WTC11 (cell line): ENCODE measurements around the gene PDE1A. TPM values are rescaled to one million over a fixed set of nuclear protein-coding genes. Genes with fewer than 3 reads are reported as not detected.

Experiments used
- ATAC-seq: fragments of 200-7000 bp; cut with Tn5 transposase; 2 replicates; pipeline ENCODE4 v1.10.0; 2021; ENCODE audit warnings: mild to moderate bottlenecking, moderate library complexity
- Bru-seq: library from RNA; stranded (reverse); fragments of 400-500 nt; gene quantifications from one replicate; lab custom pipeline; 2021; lab: Mats Ljungman, UMichigan
- CTCF ChIA-PET: fragments of 300-600 bp; sonication (Branson Sonifier 250); formaldehyde crosslinking; loops from one replicate; lab custom pipeline; 2021; ENCODE audit warnings: antibody characterized with exemption; lab: Charles Lee
- POLR2A ChIA-PET: fragments of 350-600 bp; sonication (Branson Sonifier 250); formaldehyde crosslinking; loops from one replicate; lab custom pipeline; 2021; ENCODE audit warnings: antibody characterized with exemption; lab: Charles Lee
- DNase-seq: peaks from one replicate; pipeline ENCODE4 v3.0.0; 2021; ENCODE audit warnings: low spot score
- H3K27ac Mint-ChIP-seq: 2 replicates; pipeline ENCODE4 v1.8.0; 2021; ENCODE audit warnings: mixed read lengths
- H3K27me3 Mint-ChIP-seq: 2 replicates; pipeline ENCODE4 v1.8.0; 2021; ENCODE audit warnings: low read depth, mild to moderate bottlenecking, moderate library complexity, mixed read lengths
- H3K36me3 Mint-ChIP-seq: 2 replicates; pipeline ENCODE4 v1.8.0; 2021; ENCODE audit warnings: mixed read lengths
- H3K4me1 Mint-ChIP-seq: 2 replicates; pipeline ENCODE4 v1.8.0; 2022; ENCODE audit warnings: mixed read lengths
- H3K4me3 Mint-ChIP-seq: 2 replicates; pipeline ENCODE4 v1.8.0; 2021; ENCODE audit warnings: mild to moderate bottlenecking, moderate library complexity, mixed read lengths
- H3K9me3 Mint-ChIP-seq: 2 replicates; pipeline ENCODE4 v1.8.0; 2021; ENCODE audit warnings: mixed read lengths
- AFF4 ChIP-seq: sonication (generic); formaldehyde crosslinking; IDR thresholded peaks from 2 replicates; pipeline ENCODE4 v1.8.1; 2023; ENCODE audit warnings: mild to moderate bottlenecking, missing genetic modification reagents, borderline replicate concordance
- CDX4 ChIP-seq: fragments of 250-450 bp; sonication (Bioruptor Pico); IDR thresholded peaks from 2 replicates; pipeline ENCODE4 v1.9.0; 2021; ENCODE audit warnings: moderate library complexity, mild to moderate bottlenecking, inconsistent platforms, borderline replicate concordance
- E2F5 ChIP-seq: sonication (generic); formaldehyde crosslinking; IDR thresholded peaks from 2 replicates; pipeline ENCODE4 v1.8.1; 2022; ENCODE audit warnings: mild to moderate bottlenecking, moderate library complexity, missing genetic modification reagents
- ELF4 ChIP-seq: sonication (generic); formaldehyde crosslinking; IDR thresholded peaks from 2 replicates; pipeline ENCODE4 v1.8.1; 2022; ENCODE audit warnings: low read depth, mild to moderate bottlenecking, moderate library complexity, missing genetic modification reagents
- FOXP1 ChIP-seq: sonication (generic); formaldehyde crosslinking; IDR thresholded peaks from 2 replicates; pipeline ENCODE4 v1.8.0; 2022; ENCODE audit warnings: missing genetic modification reagents, mild to moderate bottlenecking, moderate library complexity, borderline replicate concordance
- GABPB1 ChIP-seq: sonication (generic); formaldehyde crosslinking; IDR thresholded peaks from 2 replicates; pipeline ENCODE4 v1.8.1; 2023; ENCODE audit warnings: mild to moderate bottlenecking, missing genetic modification reagents
- GTF2I ChIP-seq: fragments of 250-450 bp; sonication (Bioruptor Pico); conservative IDR thresholded peaks from 2 replicates; pipeline ENCODE4 v1.4.0; 2021; ENCODE audit warnings: mild to moderate bottlenecking
- HMGA2 ChIP-seq: fragments of 250-450 bp; sonication (Bioruptor Pico); IDR thresholded peaks from 2 replicates; pipeline ENCODE4 v1.4.0; 2021; ENCODE audit warnings: mild to moderate bottlenecking, moderate library complexity
- HMGXB4 ChIP-seq: sonication (generic); formaldehyde crosslinking; IDR thresholded peaks from 2 replicates; pipeline ENCODE4 v1.8.1; 2023; ENCODE audit warnings: mild to moderate bottlenecking, moderate library complexity, missing genetic modification reagents
- NFATC4 ChIP-seq: fragments of 250-450 bp; sonication (Bioruptor Pico); IDR thresholded peaks from 2 replicates; pipeline ENCODE4 v1.9.0; 2021; ENCODE audit warnings: mild to moderate bottlenecking
- PRDM15 ChIP-seq: sonication (generic); formaldehyde crosslinking; IDR thresholded peaks from 2 replicates; pipeline ENCODE4 v1.8.0; 2022; ENCODE audit warnings: missing genetic modification reagents
- PRRX2 ChIP-seq: fragments of 250-450 bp; sonication (Bioruptor Pico); IDR thresholded peaks from 2 replicates; pipeline ENCODE4 v1.8.0; 2021; ENCODE audit warnings: mild to moderate bottlenecking
- RORB ChIP-seq: fragments of 250-450 bp; sonication (Bioruptor Pico); IDR thresholded peaks from 2 replicates; pipeline ENCODE4 v1.9.0; 2021; ENCODE audit warnings: mild to moderate bottlenecking
- STAT6 ChIP-seq: sonication (generic); formaldehyde crosslinking; conservative IDR thresholded peaks from 2 replicates; pipeline ENCODE4 v1.8.1; 2023; ENCODE audit warnings: mild to moderate bottlenecking, low read depth, missing genetic modification reagents, moderate library complexity
- TEAD1 ChIP-seq: sonication (generic); formaldehyde crosslinking; IDR thresholded peaks from 2 replicates; pipeline ENCODE4 v1.8.0; 2022; ENCODE audit warnings: mild to moderate bottlenecking, missing genetic modification reagents
- long read RNA-seq, 3 experiments: library from RNA in 1 of 3; library from capped mRNA in 1 of 3; library from polyadenylated mRNA in 1 of 3; unstranded in 2 of 3; stranded (forward) in 1 of 3; transcript quantifications; one replicate each; pipeline ENCODE4 v2.0.0, GENCODE V29; 2021
- total RNA-seq: library from RNA; stranded (reverse); gene quantifications from 3 replicates; pipeline ENCODE4 v1.2.3, GENCODE V29; 2021

The PDE1A gene
- 0.25 TPM in 1 of 3 replicates, not detected in the others for total RNA-seq
- percentile 7 among the genes with signal in this experiment for Bru-seq, nascent RNA
- long read RNA-seq, experiment 1: 0 reads
- long read RNA-seq, experiment 2: 0 reads
- long read RNA-seq, experiment 3: 0 reads

GRCh38 chr2:182426918-182427240, at the start of gene PDE1A:
TSS of gene PDE1A (minus strand) at chr2:182427036.
- ChIA-PET CTCF (interaction anchor here (1.1 kb wide), 1 partner anchor 222 kb away, joined by 3 read pairs; no protein-coding TSS in a partner anchor), POLR2A (no interaction called here)
- DNase-seq (no peak), ATAC-seq (peak; percentile 44)
- H3K4me1 Mint-ChIP-seq: peaks cover 9% of the 10 kb centered on the region; the same call in 1 of the 2 replicates
- H3K27me3 Mint-ChIP-seq: no peaks in the 10 kb centered on the region
- H3K9me3 Mint-ChIP-seq: peaks cover 4% of the 10 kb centered on the region
- H3K36me3 Mint-ChIP-seq: peaks cover 3% of the 10 kb centered on the region; the same call in 1 of the 2 replicates
- TF ChIP-seq PRRX2 (CRISPR knock-in tag) (no peak), GABPB1 (CRISPR knock-in tag) (no peak)
- no peak within 1 kb of the TSS for H3K4me3 Mint-ChIP-seq
- 0 out of 2 replicates have a peak within 1 kb of the TSS, but pooled peaks have one; percentile 46 for H3K27ac Mint-ChIP-seq

- H3K36me3 Mint-ChIP-seq: no peaks in the 10 kb centered on the region
- ATAC-seq: no peak
- ChIA-PET POLR2A (no interaction called here), CTCF (no interaction called here)
- H3K9me3 Mint-ChIP-seq: peaks cover 22% of the 10 kb centered on the region
- H3K4me1 Mint-ChIP-seq: peaks cover 4% of the 10 kb centered on the region; the same call in 1 of the 2 replicates
- H3K27ac Mint-ChIP-seq: no peak overlapping the region
- no peak overlapping the region for H3K4me3 Mint-ChIP-seq
- DNase-seq: no peak
- TF ChIP-seq HMGA2 (no peak), STAT6 (CRISPR knock-in tag) (no peak), E2F5 (no peak), CDX4 (CRISPR knock-in tag) (no peak), ELF4 (CRISPR knock-in tag) (no peak), AFF4 (no peak), FOXP1 (CRISPR knock-in tag) (no peak), TEAD1 (no peak), GTF2I (CRISPR knock-in tag) (no peak), HMGXB4 (no peak), RORB (CRISPR knock-in tag) (no peak), PRDM15 (CRISPR knock-in tag) (no peak), NFATC4 (CRISPR knock-in tag) (no peak)
- no peaks in the 10 kb centered on the region for H3K27me3 Mint-ChIP-seq
Measured at GRCh38 chr2:182473635-182474034, 46.8 kb upstream of the PDE1A start.
